HepG2 (cell line): Measurements from ENCODE around the gene ERMARD. TPM values are rescaled to one million over a fixed set of nuclear protein-coding genes. Genes with fewer than 3 reads are reported as not detected.
A peak's percentile ranks its signal among the peaks of the same experiment; 100 is the strongest.

Source experiments
- ATAC-seq: fragments of 200-7000 bp; cut with Tn5 transposase; 3 replicates; pipeline ENCODE4 v1.9.1; 2020; ENCODE audit warnings: mild to moderate bottlenecking, moderate library complexity
- BruUV-seq: library from RNA; stranded (reverse); fragments of 400-500 nt; replicated peaks from 2 replicates; lab custom pipeline; 2021; lab: Mats Ljungman, UMichigan
- CTCF ChIA-PET: fragments of 300-600 bp; formaldehyde crosslinking; extraction: SDS; loops from one replicate; lab custom pipeline; 2021; ENCODE audit warnings: low total read pairs, inconsistent platforms, low intra/inter-chr PET ratio; lab: Yijun Ruan, JAX
- POLR2A ChIA-PET: fragments of 350-600 bp; sonication (Branson Sonifier 250); formaldehyde crosslinking; loops from one replicate; lab custom pipeline; 2020; ENCODE audit warnings: antibody characterized with exemption, inconsistent platforms; lab: Yijun Ruan, JAX
- DNase-seq: peaks from one replicate; pipeline ENCODE4 v3.0.0-alpha.2; 2015; ENCODE audit warnings: low spot score
- FAIRE-seq: peaks from 3 replicates; lab custom pipeline; 2011; peaks lifted over from hg19 to GRCh38; lab: Jason Lieb, UNC
- H2AFZ ChIP-seq: one replicate; pipeline ENCODE4 v1.6.1; 2011; ENCODE audit warnings: low read length, inconsistent platforms
- H3K27ac ChIP-seq: fragments of 300-600 bp; 3 replicates; pipeline ENCODE4 v1.8.0; 2011; ENCODE audit warnings: mixed run types, mild to moderate bottlenecking, mixed read lengths, low read length, inconsistent platforms; ENCODE audit not compliant: insufficient read depth; ENCODE audit errors: extremely low read length
- H3K27me3 ChIP-seq, 2 experiments: fragments of 200-600 bp in 1 of 2; 2 replicates in 1 of 2; 3 replicates in 1 of 2; pipeline versions ENCODE4 v1.6.0 to v1.8.0; 2011; ENCODE audit warnings: low read length in 2 of 2, mild to moderate bottlenecking in 2 of 2, moderate library complexity in 2 of 2, inconsistent platforms in 1 of 2; ENCODE audit not compliant: insufficient read depth in 2 of 2, control insufficient read depth in 1 of 2
- H3K36me3 ChIP-seq, 2 experiments: fragments of 200-600 bp in 1 of 2; replicated peaks in 1 of 2; 2 replicates in 1 of 2; 3 replicates in 1 of 2; pipeline versions ENCODE4 v1.5.1 to v1.8.0; 2011; ENCODE audit warnings: low read length in 2 of 2, inconsistent platforms in 1 of 2; ENCODE audit not compliant: insufficient read depth in 2 of 2, control insufficient read depth in 1 of 2
- H3K4me1 ChIP-seq: 2 replicates; pipeline ENCODE4 v1.5.1; 2012; ENCODE audit warnings: low read length, inconsistent platforms; ENCODE audit not compliant: insufficient read depth
- H3K4me2 ChIP-seq: 2 replicates; pipeline ENCODE4 v1.6.0; 2011; ENCODE audit warnings: low read depth, low read length, inconsistent platforms
- H3K4me3 ChIP-seq, 3 experiments: fragments of 200-600 bp in 1 of 3; sonication (generic), shearing (Covaris generic) in 1 of 3; replicated peaks in 1 of 3; 2 replicates each; pipeline ENCODE4 v1.5.1; 2011 to 2016; ENCODE audit warnings: low read length in 3 of 3, inconsistent platforms in 2 of 3, low read depth in 2 of 3, mild to moderate bottlenecking in 2 of 3, control low read depth in 1 of 3, mixed read lengths in 1 of 3; ENCODE audit not compliant: insufficient read depth in 1 of 3
- H3K79me2 ChIP-seq: one replicate; pipeline ENCODE4 v1.6.1; 2011; ENCODE audit warnings: low read length, inconsistent platforms; ENCODE audit not compliant: insufficient read depth
- H3K9ac ChIP-seq: 2 replicates; pipeline ENCODE4 v1.6.0; 2011; ENCODE audit warnings: mild to moderate bottlenecking, low read depth, low read length, inconsistent platforms; ENCODE audit not compliant: insufficient read depth
- H3K9me3 ChIP-seq: 2 replicates; pipeline ENCODE4 v1.5.1; 2012; ENCODE audit warnings: mild to moderate bottlenecking, low read length
- H4K20me1 ChIP-seq: 2 replicates; pipeline ENCODE4 v1.6.0; 2011; ENCODE audit warnings: inconsistent platforms, mild to moderate bottlenecking, low read length, moderate library complexity; ENCODE audit not compliant: insufficient read depth
- ELF1 ChIP-seq: sonication (generic); formaldehyde crosslinking; IDR thresholded peaks from 2 replicates; pipeline ENCODE4 v1.4.0; 2020; ENCODE audit warnings: missing genetic modification reagents
- ESRRA ChIP-seq: sonication (generic); formaldehyde crosslinking; IDR thresholded peaks from 2 replicates; pipeline ENCODE4 v1.5.1; 2020; ENCODE audit warnings: mild to moderate bottlenecking, low read depth, missing genetic modification reagents
- FIP1L1 ChIP-seq: fragments of 200-400 bp; formaldehyde crosslinking; IDR thresholded peaks from 2 replicates; pipeline ENCODE4 v1.6.1; 2018; ENCODE audit warnings: low read depth, mild to moderate bottlenecking, low read length, moderate library complexity, borderline replicate concordance; ENCODE audit not compliant: insufficient read depth
- HMG20A ChIP-seq: IDR thresholded peaks from 2 replicates; pipeline ENCODE4 v1.6.1; 2016; ENCODE audit warnings: borderline replicate concordance
- MTA3 ChIP-seq: sonication (generic); formaldehyde crosslinking; IDR thresholded peaks from 2 replicates; pipeline ENCODE4 v1.4.0; 2020; ENCODE audit warnings: missing genetic modification reagents
- PHF20 ChIP-seq: sonication (generic); formaldehyde crosslinking; IDR thresholded peaks from 2 replicates; pipeline ENCODE4 v1.5.0; 2020; ENCODE audit warnings: mild to moderate bottlenecking, missing genetic modification reagents
- PHF8 ChIP-seq: sonication (generic); formaldehyde crosslinking; IDR thresholded peaks from 2 replicates; pipeline ENCODE4 v1.5.0; 2020; ENCODE audit warnings: missing genetic modification reagents
- RARG ChIP-seq: sonication (generic); formaldehyde crosslinking; IDR thresholded peaks from 2 replicates; pipeline ENCODE4 v1.4.0; 2020; ENCODE audit warnings: low read depth, mild to moderate bottlenecking, missing genetic modification reagents
- RFXANK ChIP-seq: IDR thresholded peaks from 2 replicates; pipeline ENCODE4 v1.6.1; 2016
- SALL1 ChIP-seq: sonication (generic); formaldehyde crosslinking; IDR thresholded peaks from 2 replicates; pipeline ENCODE4 v1.8.0; 2022; ENCODE audit warnings: mild to moderate bottlenecking, missing genetic modification reagents
- STAG1 ChIP-seq: sonication (generic); formaldehyde crosslinking; IDR thresholded peaks from 2 replicates; pipeline ENCODE4 v1.4.0; 2020; ENCODE audit warnings: missing genetic modification reagents
- TARDBP ChIP-seq: sonication (generic); formaldehyde crosslinking; IDR thresholded peaks from 2 replicates; pipeline ENCODE4 v1.8.0; 2022; ENCODE audit warnings: mild to moderate bottlenecking, missing genetic modification reagents
- ZNF34 ChIP-seq: sonication (generic); formaldehyde crosslinking; IDR thresholded peaks from 2 replicates; pipeline ENCODE4 v1.4.0; 2020; ENCODE audit warnings: mild to moderate bottlenecking, missing genetic modification reagents, borderline replicate concordance
- ZNF672 ChIP-seq: sonication (generic); formaldehyde crosslinking; IDR thresholded peaks from 2 replicates; pipeline ENCODE4 v1.8.1; 2022; ENCODE audit warnings: missing genetic modification reagents
- ZNF891 ChIP-seq: sonication (generic); formaldehyde crosslinking; IDR thresholded peaks from 2 replicates; pipeline ENCODE4 v1.5.0; 2020; ENCODE audit warnings: mild to moderate bottlenecking, missing genetic modification reagents
- WGBS: methylation state at CpG from one replicate; pipeline ENCODE4 v1.1.6; 2017; ENCODE audit warnings: low lambda C conversion rate; 5-methylcytosine and 5-hydroxymethylcytosine counted together
- in situ Hi-C: cut with HindIII; loops from 2 replicates; pipeline ENCODE4 v1.10.0; 2017; ENCODE audit warnings: low pct_unique_long_range_greater_than_20kb; ENCODE audit not compliant: extremely low pct_ligation_motif_present
- intact Hi-C: fragments of 100-400 bp; cut with micrococcal nuclease; formaldehyde crosslinking; loops from one replicate; pipeline ENCODE4 v1.10.0; 2022; ENCODE audit not compliant: unreplicated experiment
- polyA plus RNA-seq, 8 experiments: library from polyadenylated mRNA; depleted of rRNA in 3 of 8; stranded (reverse) in 7 of 8; unstranded in 1 of 8; fragments of >200 nt; fragmentation: Illumina TruSeq in 4 of 8; extraction: Trizol in 4 of 8; gene quantifications; 2 replicates each; pipeline versions ENCODE4 v1.2.1 to v1.2.3, GENCODE V29; 2011 to 2016; ENCODE audit warnings: low read depth in 4 of 8, missing spikeins in 1 of 8, mixed read lengths in 1 of 8; ENCODE audit not compliant: insufficient read depth in 1 of 8
- total RNA-seq, 5 experiments: library from RNA; depleted of rRNA; stranded (reverse); fragments of >200 nt; fragmentation: Illumina TruSeq; extraction: Trizol; gene quantifications; 2 replicates each; pipeline ENCODE4 v1.2.3, GENCODE V29; 2016; ENCODE audit warnings: low read depth in 1 of 5
- TF ChIP-seq, protein P1 (sequence below): sonication (generic); formaldehyde crosslinking; IDR thresholded peaks from 2 replicates; pipeline ENCODE4 v1.5.1; 2020; ENCODE audit warnings: mild to moderate bottlenecking, missing genetic modification reagents, moderate library complexity
- TF ChIP-seq, protein P2 (sequence below): sonication (generic); formaldehyde crosslinking; IDR thresholded peaks from 2 replicates; pipeline ENCODE4 v1.5.0; 2020; ENCODE audit warnings: mild to moderate bottlenecking, missing genetic modification reagents, moderate library complexity
- TF ChIP-seq, protein P3 (sequence below): IDR thresholded peaks from 2 replicates; pipeline ENCODE4 v1.6.1; 2016; ENCODE audit warnings: missing compliant biosample characterization, missing genetic modification reagents, borderline replicate concordance

Gene ERMARD
- total and polyA plus RNA-seq, 2 of the 13 experiments (the other 11 are each of a cell fraction or from before 2014, with no cell fraction given), result 8.8 to 10.7 TPM

DNA sequence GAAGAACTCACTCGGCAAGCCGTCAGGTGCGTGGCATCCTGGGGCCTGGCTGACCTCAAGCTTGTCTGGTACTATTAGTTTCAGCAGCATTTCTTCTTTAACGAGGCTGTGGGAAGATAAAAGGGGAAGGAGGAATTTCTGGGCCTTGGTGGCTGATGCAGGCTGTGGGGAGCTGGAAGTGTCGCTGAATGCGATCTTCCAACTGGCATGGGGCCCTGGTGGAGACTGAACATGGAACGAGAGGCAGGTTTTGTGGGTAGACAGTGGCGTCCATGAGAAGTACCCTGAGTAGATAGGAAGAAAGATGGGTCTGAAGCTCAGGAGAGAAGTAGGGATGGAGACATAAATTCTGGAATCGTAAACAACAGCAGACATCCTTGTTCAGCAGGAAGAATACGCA, 23.9 kb downstream of the ERMARD start (continued):
- TF ChIP-seq ESRRA, result no peak
- TF ChIP-seq RFXANK (CRISPR knock-in tag), result no peak
- TF ChIP-seq PHF20 (CRISPR knock-in tag), result no peak
- TF ChIP-seq FIP1L1, result no peak
- no peak for TF ChIP-seq ZNF672 (CRISPR knock-in tag)
- no peak for TF ChIP-seq RARG (CRISPR knock-in tag)
- TF ChIP-seq PHF8 (CRISPR knock-in tag), result no peak
- no peak for TF ChIP-seq ZNF891 (CRISPR knock-in tag)
- TF ChIP-seq SALL1 (CRISPR knock-in tag), result no peak
- no peak for TF ChIP-seq ELF1 (CRISPR knock-in tag)
- no peak for TF ChIP-seq TARDBP

DNA sequence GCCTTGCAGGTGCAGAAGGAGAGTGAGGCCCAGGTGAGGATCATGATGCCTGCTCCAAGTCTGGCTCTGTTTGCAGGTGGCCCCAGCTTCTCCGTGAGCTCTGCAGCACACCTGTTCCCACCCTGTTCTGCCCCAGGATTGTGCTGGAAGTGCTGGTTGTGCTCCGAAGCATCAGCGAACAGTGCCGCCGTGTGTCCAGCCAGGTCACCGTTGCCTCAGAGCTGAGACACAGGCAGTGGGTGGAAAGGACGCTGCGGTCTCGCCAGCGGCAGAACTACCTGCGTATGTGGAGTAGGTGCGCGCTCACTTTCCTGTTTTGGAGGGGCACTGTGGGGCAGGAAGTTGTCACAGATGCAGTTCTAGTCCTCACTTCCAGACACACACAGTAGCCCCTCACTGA, 25.0 kb downstream of the ERMARD start:
- no TSS peak for BruUV-seq
- Histone ChIP-seq H3K36me3 (no peaks in the 10 kb centered on the region), H3K4me3 (no peak overlapping the region), H3K9ac (no peak overlapping the region), H2AFZ (no peak overlapping the region), H3K4me2 (no peak overlapping the region), H3K27me3 (no peaks in the 10 kb centered on the region), H4K20me1 (no peaks in the 10 kb centered on the region), H3K4me1 (peaks cover 19% of the 10 kb centered on the region), H3K27ac (no peak overlapping the region), H3K79me2 (no peaks in the 10 kb centered on the region), H3K9me3 (no peaks in the 10 kb centered on the region)
- ChIA-PET POLR2A (interaction anchor here (1.4 kb wide), 1 partner anchor 13 kb away, joined by 3 read pairs; no protein-coding TSS in a partner anchor), CTCF (no interaction called here)
- WGBS, result 94% methylated on average over 13 of the region's 13 CpGs
- no peak for ATAC-seq
- in situ Hi-C loops (no loop called here), intact Hi-C loops (no loop called here)
- FAIRE-seq, result no peak
- DNase-seq, result no peak
- TF ChIP-seq, protein P1, sequence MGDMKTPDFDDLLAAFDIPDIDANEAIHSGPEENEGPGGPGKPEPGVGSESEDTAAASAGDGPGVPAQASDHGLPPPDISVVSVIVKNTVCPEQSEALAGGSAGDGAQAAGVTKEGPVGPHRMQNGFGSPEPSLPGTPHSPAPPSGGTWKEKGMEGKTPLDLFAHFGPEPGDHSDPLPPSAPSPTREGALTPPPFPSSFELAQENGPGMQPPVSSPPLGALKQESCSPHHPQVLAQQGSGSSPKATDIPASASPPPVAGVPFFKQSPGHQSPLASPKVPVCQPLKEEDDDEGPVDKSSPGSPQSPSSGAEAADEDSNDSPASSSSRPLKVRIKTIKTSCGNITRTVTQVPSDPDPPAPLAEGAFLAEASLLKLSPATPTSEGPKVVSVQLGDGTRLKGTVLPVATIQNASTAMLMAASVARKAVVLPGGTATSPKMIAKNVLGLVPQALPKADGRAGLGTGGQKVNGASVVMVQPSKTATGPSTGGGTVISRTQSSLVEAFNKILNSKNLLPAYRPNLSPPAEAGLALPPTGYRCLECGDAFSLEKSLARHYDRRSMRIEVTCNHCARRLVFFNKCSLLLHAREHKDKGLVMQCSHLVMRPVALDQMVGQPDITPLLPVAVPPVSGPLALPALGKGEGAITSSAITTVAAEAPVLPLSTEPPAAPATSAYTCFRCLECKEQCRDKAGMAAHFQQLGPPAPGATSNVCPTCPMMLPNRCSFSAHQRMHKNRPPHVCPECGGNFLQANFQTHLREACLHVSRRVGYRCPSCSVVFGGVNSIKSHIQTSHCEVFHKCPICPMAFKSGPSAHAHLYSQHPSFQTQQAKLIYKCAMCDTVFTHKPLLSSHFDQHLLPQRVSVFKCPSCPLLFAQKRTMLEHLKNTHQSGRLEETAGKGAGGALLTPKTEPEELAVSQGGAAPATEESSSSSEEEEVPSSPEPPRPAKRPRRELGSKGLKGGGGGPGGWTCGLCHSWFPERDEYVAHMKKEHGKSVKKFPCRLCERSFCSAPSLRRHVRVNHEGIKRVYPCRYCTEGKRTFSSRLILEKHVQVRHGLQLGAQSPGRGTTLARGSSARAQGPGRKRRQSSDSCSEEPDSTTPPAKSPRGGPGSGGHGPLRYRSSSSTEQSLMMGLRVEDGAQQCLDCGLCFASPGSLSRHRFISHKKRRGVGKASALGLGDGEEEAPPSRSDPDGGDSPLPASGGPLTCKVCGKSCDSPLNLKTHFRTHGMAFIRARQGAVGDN, result peak; percentile 13; the same call in 1 of the 2 replicates
- TF ChIP-seq, protein P2, sequence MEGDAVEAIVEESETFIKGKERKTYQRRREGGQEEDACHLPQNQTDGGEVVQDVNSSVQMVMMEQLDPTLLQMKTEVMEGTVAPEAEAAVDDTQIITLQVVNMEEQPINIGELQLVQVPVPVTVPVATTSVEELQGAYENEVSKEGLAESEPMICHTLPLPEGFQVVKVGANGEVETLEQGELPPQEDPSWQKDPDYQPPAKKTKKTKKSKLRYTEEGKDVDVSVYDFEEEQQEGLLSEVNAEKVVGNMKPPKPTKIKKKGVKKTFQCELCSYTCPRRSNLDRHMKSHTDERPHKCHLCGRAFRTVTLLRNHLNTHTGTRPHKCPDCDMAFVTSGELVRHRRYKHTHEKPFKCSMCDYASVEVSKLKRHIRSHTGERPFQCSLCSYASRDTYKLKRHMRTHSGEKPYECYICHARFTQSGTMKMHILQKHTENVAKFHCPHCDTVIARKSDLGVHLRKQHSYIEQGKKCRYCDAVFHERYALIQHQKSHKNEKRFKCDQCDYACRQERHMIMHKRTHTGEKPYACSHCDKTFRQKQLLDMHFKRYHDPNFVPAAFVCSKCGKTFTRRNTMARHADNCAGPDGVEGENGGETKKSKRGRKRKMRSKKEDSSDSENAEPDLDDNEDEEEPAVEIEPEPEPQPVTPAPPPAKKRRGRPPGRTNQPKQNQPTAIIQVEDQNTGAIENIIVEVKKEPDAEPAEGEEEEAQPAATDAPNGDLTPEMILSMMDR (CRISPR knock-in tag), result peak; percentile 56
- 0 out of 2 replicates have a peak, but pooled peaks have one; percentile 58 for TF ChIP-seq ZNF891 (CRISPR knock-in tag)
- no peak for TF ChIP-seq MTA3 (CRISPR knock-in tag)
- TF ChIP-seq STAG1, result peak; percentile 48
- TF ChIP-seq, protein P3, sequence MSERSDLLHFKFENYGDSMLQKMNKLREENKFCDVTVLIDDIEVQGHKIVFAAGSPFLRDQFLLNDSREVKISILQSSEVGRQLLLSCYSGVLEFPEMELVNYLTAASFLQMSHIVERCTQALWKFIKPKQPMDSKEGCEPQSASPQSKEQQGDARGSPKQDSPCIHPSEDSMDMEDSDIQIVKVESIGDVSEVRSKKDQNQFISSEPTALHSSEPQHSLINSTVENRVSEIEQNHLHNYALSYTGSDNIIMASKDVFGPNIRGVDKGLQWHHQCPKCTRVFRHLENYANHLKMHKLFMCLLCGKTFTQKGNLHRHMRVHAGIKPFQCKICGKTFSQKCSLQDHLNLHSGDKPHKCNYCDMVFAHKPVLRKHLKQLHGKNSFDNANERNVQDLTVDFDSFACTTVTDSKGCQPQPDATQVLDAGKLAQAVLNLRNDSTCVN (CRISPR knock-in tag), result no peak
- no peak for TF ChIP-seq HMG20A (CRISPR knock-in tag)
- no peak for TF ChIP-seq ZNF34 (CRISPR knock-in tag)
